Panc1 (cell line): ENCODE data around the gene RPS17. TPM values are rescaled to one million over a fixed set of nuclear protein-coding genes. Genes with fewer than 3 reads are reported as not detected.
"Not testable (repeated sequence)": the region's sequence is repeated elsewhere in the genome, so short reads cannot be mapped to it uniquely, and the experiment has no call there.

Experiments
- ATAC-seq: fragments of 200-7000 bp; cut with Tn5 transposase; 2 replicates; pipeline ENCODE4 v1.9.1; 2020; ENCODE audit warnings: mild to moderate bottlenecking, moderate library complexity
- BruUV-seq: library from RNA; stranded (reverse); fragments of 400-500 nt; replicated peaks from 2 replicates; lab custom pipeline; 2021; lab: Mats Ljungman, UMichigan
- CTCF ChIA-PET: fragments of 300-600 bp; sonication (Branson Sonifier 250); formaldehyde crosslinking; loops from one replicate; lab custom pipeline; 2022; ENCODE audit warnings: antibody characterized with exemption; lab: Charles Lee
- POLR2A ChIA-PET: fragments of 300-600 bp; sonication (Branson Sonifier 250); formaldehyde crosslinking; loops from one replicate; lab custom pipeline; 2022; ENCODE audit warnings: antibody characterized with exemption; lab: Charles Lee
- DNase-seq: peaks from one replicate; pipeline ENCODE4 v3.0.0-alpha.2; 2010; ENCODE audit warnings: low read depth, low spot score
- H3K27ac ChIP-seq: 2 replicates; pipeline ENCODE4 v1.5.1; 2011; ENCODE audit warnings: mild to moderate bottlenecking, low read length, inconsistent platforms
- H3K27me3 ChIP-seq: fragments of 200-500 bp; sonication (Bioruptor generic); 2 replicates; pipeline ENCODE4 v1.6.0; 2014; ENCODE audit warnings: low read length, inconsistent platforms; ENCODE audit not compliant: control insufficient read depth, insufficient read depth
- H3K36me3 ChIP-seq: fragments of 200-500 bp; sonication (Bioruptor generic); 2 replicates; pipeline ENCODE4 v1.5.1; 2014; ENCODE audit warnings: inconsistent platforms, mild to moderate bottlenecking, low read length, moderate library complexity; ENCODE audit not compliant: control insufficient read depth, insufficient read depth
- H3K4me1 ChIP-seq: 2 replicates; pipeline ENCODE4 v1.5.1; 2011; ENCODE audit warnings: inconsistent platforms, mild to moderate bottlenecking, low read length, moderate library complexity; ENCODE audit not compliant: control insufficient read depth, insufficient read depth
- H3K4me3 ChIP-seq, 2 experiments: 2 replicates each; pipeline ENCODE4 v1.5.1; 2011 to 2012; ENCODE audit warnings: low read depth in 2 of 2, low read length in 2 of 2, mild to moderate bottlenecking in 2 of 2, inconsistent platforms in 1 of 2, moderate library complexity in 1 of 2
- H3K9me3 ChIP-seq: fragments of 200-500 bp; sonication (Bioruptor generic); 2 replicates; pipeline ENCODE4 v1.5.1; 2014; ENCODE audit warnings: low read depth, mild to moderate bottlenecking, inconsistent platforms, low read length, moderate library complexity; ENCODE audit not compliant: control insufficient read depth, insufficient read depth
- POLR2AphosphoS5 ChIP-seq: IDR thresholded peaks from 2 replicates; pipeline ENCODE4 v1.6.1; 2012; ENCODE audit warnings: mild to moderate bottlenecking, low read depth, low read length, moderate library complexity
- in situ Hi-C: cut with HindIII; loops from 2 replicates; pipeline ENCODE4 v1.10.0; 2016; ENCODE audit warnings: low sequenced_read_pairs, low pct_unique_long_range_greater_than_20kb
- intact Hi-C: fragments of 100-400 bp; cut with micrococcal nuclease; formaldehyde crosslinking; loops from one replicate; pipeline ENCODE4 v1.10.0; 2022; ENCODE audit not compliant: unreplicated experiment
- total RNA-seq: library from RNA; stranded (reverse); gene quantifications from one replicate; pipeline ENCODE4 v1.2.1, GENCODE V29; 2021; ENCODE audit not compliant: unreplicated experiment
- TF ChIP-seq, protein P1 (sequence below): fragments of 450-650 bp; IDR thresholded peaks from 2 replicates; pipeline ENCODE4 v1.5.1; 2017; ENCODE audit warnings: mild to moderate bottlenecking

Gene RPS17
- total RNA-seq, 1 experiment from 2014 or later: 1,598 TPM

DNA sequence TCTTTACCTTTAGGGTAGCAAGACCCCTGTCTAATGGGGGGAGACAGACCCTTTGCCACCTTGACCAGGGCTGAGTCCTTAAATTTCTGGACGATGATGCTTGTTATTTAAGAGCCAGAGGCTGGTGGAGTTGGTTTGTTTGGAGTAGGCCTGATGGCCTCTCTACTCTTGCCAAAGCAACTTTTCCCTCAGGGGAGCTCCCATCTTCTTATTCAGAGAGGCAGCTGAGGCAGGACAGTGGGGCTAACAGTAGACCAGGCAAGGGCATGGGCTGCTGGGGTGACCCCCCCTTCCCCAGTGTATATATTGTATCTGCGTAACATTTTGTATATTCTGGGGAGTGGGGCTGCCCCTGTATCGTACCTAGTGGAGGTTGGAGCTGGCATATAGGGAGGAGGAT lies 10.3 kb downstream of the RPS17 start:
- Histone ChIP-seq H3K27me3 (no peaks in the 10 kb centered on the region), H3K4me3 (no peak overlapping the region), H3K9me3 (no peaks in the 10 kb centered on the region), H3K27ac (no peak overlapping the region), H3K36me3 (no peaks in the 10 kb centered on the region), H3K4me1 (peaks cover 7% of the 10 kb centered on the region)
- in situ Hi-C loops (no loop called here), intact Hi-C loops (no loop called here)
- ATAC-seq (no peak), DNase-seq (no peak)
- POLR2A ChIA-PET: no interaction called here
- CTCF ChIA-PET: no interaction called here
- TF ChIP-seq, protein P1, sequence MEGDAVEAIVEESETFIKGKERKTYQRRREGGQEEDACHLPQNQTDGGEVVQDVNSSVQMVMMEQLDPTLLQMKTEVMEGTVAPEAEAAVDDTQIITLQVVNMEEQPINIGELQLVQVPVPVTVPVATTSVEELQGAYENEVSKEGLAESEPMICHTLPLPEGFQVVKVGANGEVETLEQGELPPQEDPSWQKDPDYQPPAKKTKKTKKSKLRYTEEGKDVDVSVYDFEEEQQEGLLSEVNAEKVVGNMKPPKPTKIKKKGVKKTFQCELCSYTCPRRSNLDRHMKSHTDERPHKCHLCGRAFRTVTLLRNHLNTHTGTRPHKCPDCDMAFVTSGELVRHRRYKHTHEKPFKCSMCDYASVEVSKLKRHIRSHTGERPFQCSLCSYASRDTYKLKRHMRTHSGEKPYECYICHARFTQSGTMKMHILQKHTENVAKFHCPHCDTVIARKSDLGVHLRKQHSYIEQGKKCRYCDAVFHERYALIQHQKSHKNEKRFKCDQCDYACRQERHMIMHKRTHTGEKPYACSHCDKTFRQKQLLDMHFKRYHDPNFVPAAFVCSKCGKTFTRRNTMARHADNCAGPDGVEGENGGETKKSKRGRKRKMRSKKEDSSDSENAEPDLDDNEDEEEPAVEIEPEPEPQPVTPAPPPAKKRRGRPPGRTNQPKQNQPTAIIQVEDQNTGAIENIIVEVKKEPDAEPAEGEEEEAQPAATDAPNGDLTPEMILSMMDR: no peak
- no peak for TF ChIP-seq POLR2AphosphoS5
- no TSS peak for BruUV-seq

DNA sequence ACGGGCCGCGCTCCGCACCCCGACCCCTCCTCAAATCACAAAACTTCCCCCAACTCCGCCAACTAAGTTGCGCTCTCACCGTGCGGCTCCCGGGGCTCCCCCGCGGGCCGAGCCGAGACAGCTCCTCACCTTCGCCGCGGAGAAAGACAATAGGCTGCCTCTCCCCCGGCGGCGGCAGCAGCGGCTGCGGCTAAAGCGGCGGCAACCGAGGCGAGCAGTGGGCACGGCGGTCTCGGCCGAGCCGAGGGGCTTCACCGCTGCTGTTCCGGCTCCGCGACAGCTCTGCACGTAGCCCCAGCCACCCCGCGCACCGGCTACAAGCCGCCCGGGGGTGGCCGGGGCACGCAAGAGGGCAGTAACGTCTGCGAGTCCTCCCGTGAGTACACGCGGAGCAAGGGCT lies 26.7 kb downstream of the RPS17 start:
- BruUV-seq, ATAC-seq, in situ Hi-C loops, H3K4me3 ChIP-seq, H3K27me3 ChIP-seq, CTCF ChIA-PET, H3K9me3 ChIP-seq, H3K27ac ChIP-seq, DNase-seq, H3K4me1 ChIP-seq, POLR2A ChIA-PET, H3K36me3 ChIP-seq, intact Hi-C loops: not testable (repeated sequence)

DNA sequence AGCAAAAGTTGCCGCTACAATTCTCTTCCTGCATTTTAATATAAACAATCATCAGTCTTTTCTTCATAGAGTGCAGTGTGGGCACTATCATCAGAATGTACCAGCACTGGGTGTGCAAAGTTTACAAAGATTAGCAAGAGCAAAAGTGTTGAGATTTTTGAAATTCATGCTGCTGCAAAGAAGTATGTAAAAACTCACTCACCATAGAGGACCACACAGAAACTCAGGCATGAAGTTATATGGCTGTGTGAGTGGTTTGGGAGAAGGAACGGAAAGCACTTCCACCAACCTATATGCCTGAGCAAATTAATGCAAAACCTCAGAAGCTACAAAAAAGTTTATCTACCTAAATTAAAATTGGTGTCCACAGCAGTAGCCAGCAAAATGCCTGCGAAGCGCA lies 32.6 kb downstream of the RPS17 start:
- POLR2A ChIA-PET: not testable (repeated sequence)

DNA sequence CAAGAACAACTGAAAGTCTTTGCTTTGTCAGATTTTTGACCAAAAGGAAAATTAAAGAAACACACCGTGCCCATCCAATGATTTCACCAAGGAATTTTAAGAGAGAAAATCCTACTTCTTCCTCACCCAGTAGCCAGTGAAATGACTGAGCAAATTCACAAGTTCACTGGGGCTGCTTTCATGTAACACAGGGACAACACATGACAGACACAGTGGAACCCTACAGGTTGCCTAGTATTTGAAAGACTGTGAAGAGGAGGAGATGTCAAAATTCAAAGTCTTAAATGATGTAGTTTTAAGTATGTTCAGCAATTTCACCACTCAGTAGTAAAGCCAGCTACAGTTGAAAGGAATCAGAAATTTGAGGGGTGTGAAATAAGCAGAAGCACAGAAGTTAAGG lies 33.2 kb downstream of the RPS17 start:
- POLR2A ChIA-PET, H3K4me1 ChIP-seq, ATAC-seq, H3K4me3 ChIP-seq, in situ Hi-C loops, H3K27ac ChIP-seq, H3K27me3 ChIP-seq, H3K9me3 ChIP-seq, DNase-seq, intact Hi-C loops, H3K36me3 ChIP-seq, CTCF ChIA-PET: not testable (repeated sequence)
- BruUV-seq: TSS peak; percentile 44

More for the DNA sequence above, 32.6 kb downstream of the RPS17 start:
- ATAC-seq: peak; percentile 30; the same call in 1 of the 2 replicates
- H3K27ac ChIP-seq, BruUV-seq, CTCF ChIA-PET, DNase-seq, H3K4me3 ChIP-seq, H3K27me3 ChIP-seq, in situ Hi-C loops, H3K9me3 ChIP-seq, intact Hi-C loops, H3K36me3 ChIP-seq, H3K4me1 ChIP-seq: not testable (repeated sequence)

DNA sequence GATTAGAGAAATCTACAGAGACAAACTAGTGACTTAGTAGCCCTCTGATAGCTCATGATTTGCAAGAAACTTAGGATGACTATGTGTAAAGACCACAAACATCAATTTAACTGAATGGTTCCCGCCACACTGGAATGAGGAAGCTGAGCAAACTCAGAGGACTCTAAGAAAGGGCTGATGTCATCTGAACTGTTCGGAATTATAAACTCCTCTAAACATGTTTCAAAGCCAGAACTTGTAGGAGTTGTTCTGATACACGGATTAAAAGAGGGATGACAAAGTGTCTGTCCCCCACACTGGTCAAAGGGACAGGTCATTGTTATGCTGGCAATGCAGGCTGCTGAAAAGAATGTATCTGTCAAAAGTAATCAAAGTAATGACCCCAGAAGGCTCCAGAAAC lies 34.4 kb downstream of the RPS17 start:
- DNase-seq, BruUV-seq, in situ Hi-C loops, POLR2A ChIA-PET, H3K27me3 ChIP-seq, H3K36me3 ChIP-seq, CTCF ChIA-PET, H3K4me1 ChIP-seq, ATAC-seq, H3K9me3 ChIP-seq, H3K4me3 ChIP-seq, H3K27ac ChIP-seq, intact Hi-C loops: not testable (repeated sequence)

DNA sequence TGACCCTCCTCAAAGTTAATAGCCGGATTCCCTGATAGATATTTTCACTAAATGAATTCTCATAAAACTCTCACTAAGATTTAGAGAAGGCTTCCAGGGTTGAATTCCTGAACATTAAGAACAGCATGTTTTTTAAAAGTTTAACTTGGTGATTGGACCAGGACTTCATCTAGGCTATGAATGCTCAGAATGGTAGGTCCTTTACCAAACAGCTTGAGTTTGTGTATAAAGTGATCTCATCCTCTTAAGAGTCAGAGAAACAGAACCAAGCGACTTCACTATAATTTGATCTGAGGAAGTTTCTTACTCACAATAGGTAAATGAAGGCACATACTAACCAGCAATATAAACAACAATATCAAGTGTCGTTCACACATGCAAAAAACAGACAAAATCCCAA lies 36.2 kb downstream of the RPS17 start:
- POLR2A ChIA-PET, H3K9me3 ChIP-seq, ATAC-seq, H3K4me3 ChIP-seq, H3K4me1 ChIP-seq, intact Hi-C loops, DNase-seq, BruUV-seq, in situ Hi-C loops, CTCF ChIA-PET, H3K27me3 ChIP-seq, H3K27ac ChIP-seq, H3K36me3 ChIP-seq: not testable (repeated sequence)

DNA sequence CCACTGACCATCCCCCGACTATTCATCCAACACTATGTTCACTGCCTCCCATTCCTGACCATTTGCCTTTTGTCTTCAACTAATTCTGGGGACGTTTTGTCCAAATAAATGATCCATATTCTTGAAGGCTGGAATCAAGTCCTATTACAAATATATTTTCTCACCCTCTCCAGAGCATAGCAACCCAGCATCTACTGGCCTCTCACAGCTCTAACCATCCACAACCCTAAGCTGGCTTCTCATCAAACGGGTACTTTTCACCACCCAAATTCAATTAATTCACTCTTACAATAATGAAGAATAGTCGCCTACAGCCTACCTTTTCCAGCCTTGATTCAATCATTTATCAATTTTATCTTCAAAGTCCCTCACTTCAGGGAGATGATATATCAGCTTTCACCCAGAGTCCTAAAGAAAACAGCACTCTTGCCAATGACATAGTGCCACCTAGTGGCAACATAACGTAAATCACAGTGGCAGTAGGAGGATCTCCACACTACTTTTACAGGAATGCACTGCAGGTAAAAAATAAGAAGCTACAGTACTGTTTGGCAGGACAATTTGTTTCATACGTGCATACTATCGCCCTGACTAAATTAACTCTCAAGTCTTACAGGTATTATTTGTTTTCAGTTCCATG lies 37.4 kb downstream of the RPS17 start:
- H3K9me3 ChIP-seq, intact Hi-C loops, DNase-seq, POLR2A ChIA-PET, H3K36me3 ChIP-seq, H3K4me3 ChIP-seq, CTCF ChIA-PET, H3K4me1 ChIP-seq, H3K27ac ChIP-seq, in situ Hi-C loops, H3K27me3 ChIP-seq: not testable (repeated sequence)
- ATAC-seq: peak; percentile 84
- BruUV-seq: TSS peak; percentile 31
